Left lung (tissue), 10 donors: ENCODE results near the gene WAS. TPM values are rescaled to one million over a fixed set of nuclear protein-coding genes. Genes with fewer than 3 reads are reported as not detected.

ENCODE experiments used
- ATAC-seq: fragments of 200-7000 bp; cut with Tn5 transposase; one replicate; pipeline ENCODE4 v1.9.1; 2020; ENCODE audit warnings: moderate library complexity
- DNase-seq, 4 donors: peaks; one replicate each; pipeline ENCODE4 v3.0.0-alpha.2; 2013 to 2020
- H3K27ac ChIP-seq, 2 donors: fragments of 200-600 bp; sonication (generic) in 1 of 2; one replicate each; pipeline versions ENCODE4 v1.5.0 to v1.8.0; 2020 to 2021
- H3K27me3 ChIP-seq, 2 donors: fragments of 200-600 bp; sonication (generic) in 1 of 2; one replicate each; pipeline versions ENCODE4 v1.5.0 to v1.8.0; 2020 to 2021
- H3K36me3 ChIP-seq, 2 donors: fragments of 200-600 bp; sonication (generic) in 1 of 2; one replicate each; pipeline versions ENCODE4 v1.5.0 to v1.8.0; 2020 to 2021
- H3K4me1 ChIP-seq, 2 donors: fragments of 200-600 bp; one replicate each; pipeline ENCODE4 v1.8.0; 2021
- H3K4me3 ChIP-seq, 2 donors: fragments of 200-600 bp; sonication (generic) in 1 of 2; one replicate each; pipeline versions ENCODE4 v1.5.0 to v1.8.0; 2020 to 2021; ENCODE audit warnings: mild to moderate bottlenecking in 1 of 2
- H3K9me3 ChIP-seq, 2 donors: fragments of 200-600 bp; sonication (generic) in 1 of 2; one replicate each; pipeline versions ENCODE4 v1.5.0 to v1.8.0; 2020 to 2021
- intact Hi-C, 2 donors: fragments of 100-400 bp; cut with DNase I; formaldehyde crosslinking; loops; one replicate each; pipeline versions ENCODE4 v1.11.2 to v1.14.2; 2022
- polyA plus RNA-seq, 6 donors: library from polyadenylated mRNA; unstranded; fragments of 120-200 nt; gene quantifications; one replicate each; pipeline ENCODE4 v1.2.1, GENCODE V29; 2013; ENCODE audit not compliant: insufficient read length in 6 of 6
- total RNA-seq, 2 donors: library from RNA; stranded (reverse); fragmentation: NEBNext Ultra II Directional; extraction: Animal tissue kit (Norgen Biotek cat#: 25700); gene quantifications; one replicate each; pipeline ENCODE4 v1.2.1, GENCODE V29; 2021
- TF ChIP-seq, protein P1 (sequence below), 2 donors: fragments of 200-600 bp; sonication (generic) in 1 of 2; IDR thresholded peaks; one replicate each; pipeline versions ENCODE4 v1.5.0 to v1.8.0; 2021; ENCODE audit warnings: antibody characterized with exemption in 2 of 2
- donor health status: DM: no; HTN: yes; CAD: no.
- donor health status: DM: no; HTN: no; CAD: no.

WAS gene
- total and polyA plus RNA-seq, 8 donors, result 4.1 to 49.1 (median 4.6) TPM

DNA sequence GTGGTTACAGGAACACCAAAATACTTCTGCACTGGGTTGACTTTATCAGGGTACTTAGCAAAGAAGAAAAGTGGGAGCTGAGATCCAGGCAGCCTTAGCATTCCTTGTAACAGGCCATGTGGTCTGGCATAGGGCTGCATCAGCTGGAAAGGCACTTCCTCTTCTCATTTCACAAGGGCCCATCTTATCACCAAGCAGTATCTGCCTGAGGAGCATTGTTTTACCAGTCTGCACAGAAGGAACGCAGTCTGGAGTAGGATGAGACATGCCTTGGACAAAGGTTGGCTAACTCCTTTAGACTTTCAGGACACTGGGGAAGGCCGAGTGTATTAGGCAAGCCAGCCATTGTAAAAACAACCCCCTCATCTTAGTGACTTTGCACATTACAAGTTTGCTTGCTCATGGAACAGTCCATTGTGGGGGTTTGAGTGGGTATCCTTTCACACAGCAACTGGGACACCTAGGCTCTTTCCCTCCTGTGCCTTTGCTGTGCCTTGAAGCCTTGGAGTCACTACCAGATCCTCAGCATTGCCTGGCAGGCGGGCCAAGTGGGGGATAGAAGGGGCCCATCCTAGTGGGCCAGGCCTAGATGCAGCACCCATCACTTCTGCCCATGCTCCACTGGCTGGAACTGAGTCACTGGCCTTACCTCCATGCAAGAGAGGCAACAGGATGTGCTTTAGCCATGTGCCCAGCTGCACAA lies 17.5 kb downstream of the WAS start:
- H3K4me3 ChIP-seq, result no peak overlapping the region
- no peak overlapping the region for H3K27ac ChIP-seq
- intact Hi-C loops, result no loop called here
- no peaks in the 10 kb centered on the region for H3K27me3 ChIP-seq
- peaks cover 0 to 26% of the 10 kb centered on the region in 2 donors for H3K36me3 ChIP-seq
- DNase-seq (no peak), ATAC-seq (no peak)
- TF ChIP-seq, protein P1, sequence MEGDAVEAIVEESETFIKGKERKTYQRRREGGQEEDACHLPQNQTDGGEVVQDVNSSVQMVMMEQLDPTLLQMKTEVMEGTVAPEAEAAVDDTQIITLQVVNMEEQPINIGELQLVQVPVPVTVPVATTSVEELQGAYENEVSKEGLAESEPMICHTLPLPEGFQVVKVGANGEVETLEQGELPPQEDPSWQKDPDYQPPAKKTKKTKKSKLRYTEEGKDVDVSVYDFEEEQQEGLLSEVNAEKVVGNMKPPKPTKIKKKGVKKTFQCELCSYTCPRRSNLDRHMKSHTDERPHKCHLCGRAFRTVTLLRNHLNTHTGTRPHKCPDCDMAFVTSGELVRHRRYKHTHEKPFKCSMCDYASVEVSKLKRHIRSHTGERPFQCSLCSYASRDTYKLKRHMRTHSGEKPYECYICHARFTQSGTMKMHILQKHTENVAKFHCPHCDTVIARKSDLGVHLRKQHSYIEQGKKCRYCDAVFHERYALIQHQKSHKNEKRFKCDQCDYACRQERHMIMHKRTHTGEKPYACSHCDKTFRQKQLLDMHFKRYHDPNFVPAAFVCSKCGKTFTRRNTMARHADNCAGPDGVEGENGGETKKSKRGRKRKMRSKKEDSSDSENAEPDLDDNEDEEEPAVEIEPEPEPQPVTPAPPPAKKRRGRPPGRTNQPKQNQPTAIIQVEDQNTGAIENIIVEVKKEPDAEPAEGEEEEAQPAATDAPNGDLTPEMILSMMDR (IDR thresholded peaks at IDR 0.05), result no peak
- no peaks in the 10 kb centered on the region for H3K9me3 ChIP-seq
- H3K4me1 ChIP-seq, result peaks cover 0 to 5% of the 10 kb centered on the region in 2 donors

DNA sequence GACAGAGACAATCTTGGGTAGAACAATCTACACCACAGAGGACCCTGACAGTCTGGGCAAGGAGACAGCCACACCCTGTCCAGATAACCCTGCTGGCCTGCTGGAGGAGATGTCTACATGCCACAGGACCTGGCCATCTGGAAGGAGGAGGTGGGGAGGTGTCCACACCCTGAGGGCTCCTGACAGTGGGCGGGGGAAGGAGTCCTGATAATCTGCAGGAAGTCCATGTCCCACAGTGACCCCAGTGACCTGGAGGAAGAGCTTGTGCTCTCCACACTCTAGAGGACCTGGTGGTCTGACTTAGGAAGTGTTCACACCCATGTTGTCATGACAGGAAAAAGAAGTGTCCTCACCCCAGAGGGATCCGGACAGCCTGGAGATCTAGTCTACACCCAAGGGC lies 18.4 kb downstream of the WAS start:
- Histone ChIP-seq H3K27ac (no peak overlapping the region), H3K9me3 (no peaks in the 10 kb centered on the region), H3K27me3 (no peaks in the 10 kb centered on the region), H3K4me3 (no peak overlapping the region), H3K36me3 (peaks cover 0 to 26% of the 10 kb centered on the region in 2 donors), H3K4me1 (peaks cover 0 to 5% of the 10 kb centered on the region in 2 donors)
- intact Hi-C loops, result no loop called here
- TF ChIP-seq, protein P1 (IDR thresholded peaks at IDR 0.05), result no peak
- no peak for ATAC-seq
- no peak for DNase-seq

DNA sequence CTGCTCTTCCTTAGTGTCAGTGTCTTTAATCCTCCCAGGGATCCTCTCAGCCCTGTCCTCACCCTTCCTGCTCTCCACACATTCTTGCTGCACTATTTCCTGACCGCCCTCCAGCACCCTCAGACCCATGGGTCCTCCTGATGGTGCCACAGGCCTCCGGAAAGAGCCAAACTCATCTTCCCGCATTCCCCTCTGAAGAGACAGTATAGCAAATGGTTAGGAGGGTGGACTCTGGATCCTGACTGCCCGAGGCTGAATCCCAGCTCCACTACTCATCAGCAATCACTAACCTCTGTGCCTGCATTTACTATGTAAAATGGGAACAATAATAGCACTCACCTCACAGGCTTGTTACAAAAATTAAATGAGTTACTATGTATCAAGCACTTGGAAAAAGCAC lies 19.1 kb downstream of the WAS start:
- Histone ChIP-seq H3K27ac (no peak overlapping the region), H3K36me3 (peaks cover 0 to 26% of the 10 kb centered on the region in 2 donors), H3K27me3 (no peaks in the 10 kb centered on the region), H3K4me3 (no peak overlapping the region), H3K4me1 (peaks cover 0 to 5% of the 10 kb centered on the region in 2 donors), H3K9me3 (no peaks in the 10 kb centered on the region)
- DNase-seq (no peak), ATAC-seq (no peak)
- intact Hi-C loops, result no loop called here
- TF ChIP-seq, protein P1 (IDR thresholded peaks at IDR 0.05), result no peak

DNA sequence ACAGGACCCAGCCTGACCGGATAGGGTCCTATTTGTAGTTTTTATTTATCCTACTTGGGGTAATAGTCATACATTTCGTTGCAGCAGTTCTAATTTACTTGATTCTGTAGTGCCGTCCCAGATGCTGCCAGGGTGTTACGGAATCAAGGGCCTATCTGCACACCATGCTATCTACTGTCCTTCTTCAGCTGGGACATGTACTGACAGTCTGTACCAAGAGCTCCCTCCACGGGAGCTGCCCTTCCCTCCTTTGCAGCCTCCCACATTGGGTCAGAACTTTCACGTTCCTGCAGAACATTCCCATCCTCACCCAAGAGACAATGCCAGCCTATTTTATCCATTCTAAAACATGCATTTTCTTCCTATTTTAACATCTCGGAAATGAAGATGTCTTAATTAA lies 19.6 kb downstream of the WAS start:
- H3K4me3 ChIP-seq, result no peak overlapping the region
- intact Hi-C loops, result no loop called here
- H3K27me3 ChIP-seq, result no peaks in the 10 kb centered on the region
- H3K9me3 ChIP-seq, result no peaks in the 10 kb centered on the region
- ATAC-seq (no peak), DNase-seq (no peak)
- peaks cover 0 to 26% of the 10 kb centered on the region in 2 donors for H3K36me3 ChIP-seq
- TF ChIP-seq, protein P1 (IDR thresholded peaks at IDR 0.05), result no peak
- no peak overlapping the region for H3K27ac ChIP-seq
- H3K4me1 ChIP-seq, result peaks cover 0 to 5% of the 10 kb centered on the region in 2 donors

DNA sequence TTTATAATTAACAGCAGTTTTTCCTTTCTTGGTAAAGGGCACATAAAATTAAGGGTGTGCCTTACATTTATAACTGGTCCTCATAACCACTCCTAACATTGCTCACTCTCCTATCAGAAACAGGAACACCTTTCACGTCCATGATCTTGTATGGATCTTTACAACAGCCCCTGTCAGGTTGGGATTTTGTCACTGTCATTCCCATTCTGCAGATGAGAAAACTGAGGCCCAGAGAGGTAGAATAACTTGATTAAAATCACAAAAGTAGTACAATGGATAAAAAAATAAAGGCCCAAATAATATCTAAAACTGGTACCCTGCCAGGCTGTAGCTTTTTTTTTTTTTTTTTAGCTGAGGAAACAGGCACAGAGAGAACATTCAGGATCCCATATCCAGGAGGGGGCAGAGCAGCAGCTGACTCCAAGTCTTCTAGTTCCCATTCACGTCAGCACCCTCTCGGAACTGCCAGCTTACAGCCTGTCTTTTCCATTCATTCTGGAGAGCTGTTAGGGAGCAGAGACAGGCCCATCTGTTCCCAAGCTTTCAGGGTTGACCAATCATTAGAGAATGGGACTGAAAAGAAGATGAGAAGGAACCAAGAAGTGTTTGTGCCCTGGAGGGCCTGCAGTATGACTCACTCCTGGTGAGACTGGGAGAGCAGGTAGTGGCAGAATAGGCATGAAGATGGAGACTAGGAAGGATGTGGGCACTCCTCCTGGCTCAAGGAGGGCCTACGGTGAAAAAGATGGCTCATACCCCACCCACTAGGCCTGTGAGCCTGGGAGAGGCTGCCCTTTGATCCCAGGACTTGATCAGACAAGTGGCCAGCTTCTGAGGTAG lies 20.3 kb downstream of the WAS start:
- TF ChIP-seq, protein P1 (IDR thresholded peaks at IDR 0.05), result no peak
- Histone ChIP-seq H3K4me3 (no peak overlapping the region), H3K9me3 (no peaks in the 10 kb centered on the region), H3K27me3 (no peaks in the 10 kb centered on the region), H3K36me3 (peaks cover 0 to 26% of the 10 kb centered on the region in 2 donors), H3K4me1 (peaks cover 0 to 5% of the 10 kb centered on the region in 2 donors), H3K27ac (no peak overlapping the region)
- no peak for ATAC-seq
- intact Hi-C loops, result no loop called here
- no peak for DNase-seq
